ENCODE data around the gene ZNF621. TPM values are rescaled to one million over a fixed set of nuclear protein-coding genes. Genes with fewer than 3 reads are reported as not detected.
A peak's percentile ranks its signal among the peaks of the same experiment; 100 is the strongest.

Gene ZNF621
- 1 to 10 TPM in 1 of 3 donors, under 1 TPM in 2; 0.64 to 5.6 (median 0.66) TPM for polyA plus RNA-seq

DNA sequence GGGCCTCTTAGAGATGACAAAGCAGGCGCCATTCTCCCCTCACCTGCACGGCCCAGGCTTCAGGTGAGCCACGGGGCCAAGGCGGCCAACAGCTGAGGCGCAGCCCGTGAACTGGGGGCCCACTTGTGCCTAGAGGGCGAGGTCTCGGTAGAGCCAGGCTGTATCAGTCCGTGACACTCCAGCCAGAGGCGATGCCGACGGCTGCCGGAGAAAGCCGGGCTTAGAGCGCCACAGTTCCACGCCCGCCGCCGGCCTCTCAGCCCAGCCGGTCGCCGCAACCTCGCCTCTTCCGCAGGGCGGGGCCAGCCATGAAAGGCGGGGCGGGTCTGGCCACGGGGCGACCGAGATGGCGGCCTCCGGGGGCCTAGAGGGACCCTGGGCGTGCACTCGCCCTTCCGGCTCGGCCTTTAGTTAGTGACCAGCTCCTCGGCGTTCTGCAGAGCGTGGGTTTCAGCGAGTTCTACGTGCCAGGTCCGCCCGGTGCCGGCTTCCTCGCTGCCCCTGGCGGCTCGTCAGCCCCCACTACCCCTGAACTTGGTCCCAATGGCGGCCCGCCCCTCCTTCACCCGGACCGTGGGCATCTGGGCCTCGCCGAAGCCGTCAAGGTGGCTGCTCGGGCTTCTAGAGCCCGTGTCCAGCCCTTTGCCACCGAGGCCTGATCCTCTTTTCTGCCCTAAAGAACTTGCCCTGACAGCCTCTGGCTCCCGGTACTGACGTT lies at the start of gene ZNF621:
ZNF621 (plus strand) TSS at position 393 of the 718 bp plus-strand sequence. CDS start 881 bp downstream, outside the sequence.
- Mint-ChIP-seq H3K27ac (peak within 1 kb of the TSS; percentile 86 to 96 (median 96)), H3K36me3 (peaks cover 4 to 22% (median 21%) of the 10 kb centered on the region in 3 donors), H3K9me3 (no peaks in the 10 kb centered on the region), H3K27me3 (ENCODE audit: low read depth in 3 of 3) (no peaks in the 10 kb centered on the region), H3K4me1 (peaks cover 27 to 38% of the 10 kb centered on the region in 2 donors), H3K4me3 (peak within 1 kb of the TSS; percentile 91 to 96 (median 94))
- DNase-seq, result peak; percentile 87 to 89 (median 89)

DNA sequence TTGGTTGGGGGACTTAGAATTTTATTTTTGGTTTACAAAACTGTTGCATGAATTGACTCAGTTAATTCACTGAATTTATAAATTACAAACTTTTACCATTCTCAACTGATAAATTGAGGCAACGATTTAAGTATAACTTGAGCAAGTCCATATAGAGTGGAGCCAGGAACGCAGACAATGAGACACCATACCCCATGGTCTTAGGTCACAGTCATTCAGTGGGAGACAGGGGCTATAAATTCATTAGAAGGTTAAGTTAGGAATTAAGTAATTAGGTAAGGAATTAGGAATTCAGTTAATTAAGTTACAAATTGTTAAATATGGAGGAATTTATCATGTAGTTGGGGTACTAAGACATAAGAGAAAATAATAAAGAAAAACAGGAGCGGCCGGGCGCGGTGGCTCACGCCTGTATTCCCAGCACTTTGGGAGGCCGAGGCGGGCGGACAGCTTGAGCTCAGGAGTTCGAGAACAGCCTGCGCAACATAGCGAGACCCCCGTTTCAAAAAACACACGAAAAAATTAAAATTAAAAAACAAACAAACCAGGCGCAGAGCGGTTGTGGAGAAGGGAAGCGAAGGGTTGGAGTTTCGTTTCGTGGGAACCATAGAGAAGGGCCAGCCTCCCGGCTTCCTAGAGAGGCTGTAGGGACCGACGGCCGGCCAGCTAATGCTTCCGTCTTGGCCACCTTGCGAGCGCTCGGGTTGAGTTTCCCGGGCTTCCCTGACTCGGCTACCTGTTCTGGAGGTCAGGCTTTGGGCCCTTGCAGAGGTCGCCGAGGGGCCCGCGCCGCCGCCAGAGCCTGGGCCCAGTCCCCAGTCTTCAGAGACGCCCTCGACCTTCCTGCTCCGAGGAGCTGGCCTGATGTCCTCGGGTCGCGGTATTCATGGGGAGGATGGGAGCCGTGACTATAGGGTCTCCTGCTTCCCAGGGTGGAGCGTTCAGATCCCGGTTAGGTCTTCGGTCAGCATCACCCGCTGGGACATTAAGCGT lies 48.0 kb upstream of the ZNF621 start, which contains the start of gene ZNF619:
ZNF619 (plus strand) TSS at position 645 of the 993 bp plus-strand sequence. CDS start 858 bp downstream, outside the sequence.
- H3K4me1 Mint-ChIP-seq, result peaks cover 21 to 28% of the 10 kb centered on the region in 2 donors
- H3K27me3 Mint-ChIP-seq (ENCODE audit: low read depth in 3 of 3), result peaks cover 0 to 5% (median 3%) of the 10 kb centered on the region in 3 donors

DNA sequence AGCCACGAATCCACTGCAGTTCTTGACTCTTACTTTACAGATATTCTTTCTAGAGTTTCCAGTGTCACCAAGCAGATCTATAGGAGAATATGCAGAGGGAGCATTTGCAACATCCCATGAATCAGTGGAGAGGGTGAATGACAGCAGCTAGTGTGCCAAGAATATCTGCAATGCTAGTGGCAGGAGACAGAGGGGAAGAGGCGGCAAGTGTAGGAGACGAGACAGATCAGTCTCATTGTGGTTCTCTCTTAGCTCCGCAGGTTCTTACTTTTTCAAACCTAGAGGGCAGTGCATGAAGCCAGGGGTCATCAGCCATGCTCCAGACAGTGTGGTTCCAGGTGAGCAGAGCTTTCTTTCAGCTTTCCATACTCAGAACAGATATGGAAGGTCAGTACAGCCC lies 47.1 kb upstream of the ZNF621 start:
- peaks cover 0 to 5% (median 3%) of the 10 kb centered on the region in 3 donors for H3K27me3 Mint-ChIP-seq (ENCODE audit: low read depth in 3 of 3)
- peak overlapping the region; percentile 95 to 98 (median 97) for H3K4me3 Mint-ChIP-seq
- H3K4me1 Mint-ChIP-seq, result peaks cover 27 to 34% of the 10 kb centered on the region in 2 donors
- peak overlapping the region; percentile 92 to 99 (median 98) for H3K27ac Mint-ChIP-seq
- peaks cover 12 to 21% (median 17%) of the 10 kb centered on the region in 3 donors for H3K36me3 Mint-ChIP-seq
- no peak for DNase-seq
- no peaks in the 10 kb centered on the region for H3K9me3 Mint-ChIP-seq

More for the DNA sequence above, 48.0 kb upstream of the ZNF621 start, which contains the start of gene ZNF619:
- Mint-ChIP-seq H3K36me3 (peaks cover 6 to 14% (median 11%) of the 10 kb centered on the region in 3 donors), H3K4me3 (peak within 1 kb of the TSS; percentile 95 to 98 (median 97)), H3K9me3 (no peaks in the 10 kb centered on the region), H3K27ac (peak within 1 kb of the TSS; percentile 92 to 99 (median 98))
- peak; percentile 76 to 80 (median 77) for DNase-seq

DNA sequence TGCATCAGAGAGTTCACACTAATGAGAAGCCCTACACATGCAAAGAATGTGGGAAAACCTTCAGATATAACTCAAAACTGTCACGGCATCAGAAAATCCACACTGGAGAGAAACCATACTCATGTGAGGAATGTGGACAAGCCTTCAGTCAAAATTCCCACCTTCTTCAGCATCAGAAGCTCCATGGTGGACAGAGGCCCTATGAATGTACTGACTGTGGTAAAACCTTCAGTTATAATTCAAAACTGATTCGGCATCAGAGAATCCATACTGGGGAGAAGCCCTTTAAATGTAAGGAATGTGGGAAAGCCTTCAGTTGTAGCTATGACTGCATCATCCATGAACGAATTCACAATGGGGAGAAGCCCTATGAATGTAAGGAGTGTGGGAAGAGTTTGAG lies 37.6 kb upstream of the ZNF621 start:
- Mint-ChIP-seq H3K9me3 (peaks cover 4 to 15% (median 10%) of the 10 kb centered on the region in 6 donors), H3K36me3 (peaks cover 31 to 53% (median 41%) of the 10 kb centered on the region in 3 donors), H3K27me3 (ENCODE audit: low read depth in 3 of 3) (peaks cover 0 to 4% (median 0%) of the 10 kb centered on the region in 3 donors), H3K27ac (no peak overlapping the region), H3K4me3 (no peak overlapping the region), H3K4me1 (peaks cover 11 to 13% of the 10 kb centered on the region in 2 donors)
- DNase-seq, result no peak

DNA sequence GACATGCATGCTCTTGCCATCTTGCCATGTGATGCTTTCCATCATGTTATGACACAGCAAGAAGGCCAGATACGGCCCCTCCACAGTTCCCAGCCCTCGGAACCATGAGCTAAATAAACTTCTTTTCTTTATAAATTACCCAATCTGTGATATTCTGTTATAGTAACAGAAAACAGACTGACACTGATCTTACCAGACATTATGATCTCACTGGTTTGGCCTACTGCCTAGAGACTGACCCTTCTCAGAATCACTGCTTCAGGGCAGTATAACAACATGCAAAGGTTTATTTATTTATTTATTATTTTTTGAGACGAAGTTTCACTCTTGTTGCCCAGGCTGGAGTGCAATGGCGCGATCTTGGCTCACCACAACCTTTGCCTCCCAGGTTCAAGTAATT lies 33.8 kb upstream of the ZNF621 start:
- DNase-seq, result no peak
- H3K27me3 Mint-ChIP-seq (ENCODE audit: low read depth in 3 of 3), result peaks cover 0 to 1% (median 0%) of the 10 kb centered on the region in 3 donors
- H3K36me3 Mint-ChIP-seq, result peaks cover 29 to 37% (median 34%) of the 10 kb centered on the region in 3 donors
- no peak overlapping the region for H3K4me3 Mint-ChIP-seq
- H3K27ac Mint-ChIP-seq, result no peak overlapping the region
- peaks cover 4 to 15% (median 10%) of the 10 kb centered on the region in 6 donors for H3K9me3 Mint-ChIP-seq
- H3K4me1 Mint-ChIP-seq, result peaks cover 0 to 2% of the 10 kb centered on the region in 2 donors

DNA sequence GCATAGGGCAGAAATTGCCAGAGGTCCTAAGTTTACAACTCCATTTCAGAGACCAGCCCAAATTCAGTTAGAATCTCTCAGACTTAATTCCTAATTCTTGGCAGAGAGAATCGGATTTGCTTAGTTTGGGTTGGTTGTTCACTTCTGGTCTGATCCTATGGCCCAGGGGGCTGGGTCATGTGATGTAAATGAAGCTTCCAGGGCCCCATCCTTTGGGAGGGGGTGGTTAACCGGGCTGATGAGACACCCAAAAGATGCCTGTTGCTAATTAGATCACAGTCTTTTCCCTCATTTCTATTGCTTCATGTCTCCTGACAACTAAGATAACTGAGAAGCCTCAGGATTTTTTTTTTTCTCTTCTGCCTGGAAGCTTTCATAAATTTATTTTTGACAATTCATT lies 30.1 kb upstream of the ZNF621 start:
- Mint-ChIP-seq H3K27me3 (ENCODE audit: low read depth in 3 of 3) (peaks cover 0 to 1% (median 0%) of the 10 kb centered on the region in 3 donors), H3K27ac (no peak overlapping the region), H3K9me3 (no peaks in the 10 kb centered on the region), H3K36me3 (peaks cover 6 to 13% (median 11%) of the 10 kb centered on the region in 3 donors), H3K4me1 (no peaks in the 10 kb centered on the region), H3K4me3 (no peak overlapping the region)
- DNase-seq, result no peak

DNA sequence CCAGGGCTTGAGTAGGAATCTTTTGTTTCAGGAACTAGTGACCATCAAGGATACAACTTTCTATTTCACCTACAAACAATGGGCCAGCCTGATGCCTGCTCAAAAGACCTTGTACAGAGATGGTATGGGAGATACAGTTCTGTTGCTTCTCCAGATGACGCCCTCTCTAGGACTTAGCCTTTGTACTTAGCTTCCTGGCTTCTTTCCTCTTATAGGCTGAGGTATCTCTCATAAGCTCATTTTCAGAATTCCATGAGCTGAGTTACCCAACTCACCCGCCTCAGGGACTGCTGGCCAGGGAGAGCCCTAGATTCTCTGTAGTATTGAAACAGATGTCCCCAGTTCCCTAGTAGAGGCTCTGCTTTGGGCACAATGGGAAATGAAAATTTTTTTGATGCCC lies 27.5 kb upstream of the ZNF621 start:
- H3K9me3 Mint-ChIP-seq, result no peaks in the 10 kb centered on the region
- peaks cover 3 to 8% (median 8%) of the 10 kb centered on the region in 3 donors for H3K36me3 Mint-ChIP-seq
- H3K4me1 Mint-ChIP-seq, result no peaks in the 10 kb centered on the region
- H3K27me3 Mint-ChIP-seq (ENCODE audit: low read depth in 3 of 3), result peaks cover 0 to 1% (median 0%) of the 10 kb centered on the region in 3 donors
- H3K27ac Mint-ChIP-seq, result no peak overlapping the region
- no peak for DNase-seq
- H3K4me3 Mint-ChIP-seq, result no peak overlapping the region

DNA sequence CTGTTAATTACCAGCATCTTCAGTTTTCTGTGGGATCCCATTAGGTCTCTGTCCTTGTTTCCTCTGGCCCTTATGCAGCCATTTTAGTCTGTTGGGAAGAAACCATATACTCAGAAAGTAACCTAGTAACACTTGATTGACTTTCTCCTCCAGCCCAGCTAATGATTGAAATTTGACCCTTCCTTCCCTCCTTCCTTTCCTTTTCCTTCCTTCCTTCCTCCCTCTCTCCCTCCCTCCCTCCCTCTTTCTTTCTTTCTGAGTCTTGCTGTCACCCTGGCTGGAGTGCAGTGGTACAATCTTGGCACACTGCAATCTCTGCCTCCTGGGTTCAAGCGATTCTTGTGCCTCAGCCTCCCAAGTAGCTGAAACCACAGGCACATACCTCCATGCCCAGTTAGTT lies 24.8 kb upstream of the ZNF621 start:
- H3K27me3 Mint-ChIP-seq (ENCODE audit: low read depth in 3 of 3), result no peaks in the 10 kb centered on the region
- H3K4me1 Mint-ChIP-seq, result peaks cover 4 to 5% of the 10 kb centered on the region in 2 donors
- no peak overlapping the region for H3K4me3 Mint-ChIP-seq
- H3K36me3 Mint-ChIP-seq, result peaks cover 3 to 8% (median 4%) of the 10 kb centered on the region in 3 donors
- no peaks in the 10 kb centered on the region for H3K9me3 Mint-ChIP-seq
- DNase-seq, result no peak
- H3K27ac Mint-ChIP-seq, result peak overlapping the region in 2 of 6 donors; percentile 40 to 72

DNA sequence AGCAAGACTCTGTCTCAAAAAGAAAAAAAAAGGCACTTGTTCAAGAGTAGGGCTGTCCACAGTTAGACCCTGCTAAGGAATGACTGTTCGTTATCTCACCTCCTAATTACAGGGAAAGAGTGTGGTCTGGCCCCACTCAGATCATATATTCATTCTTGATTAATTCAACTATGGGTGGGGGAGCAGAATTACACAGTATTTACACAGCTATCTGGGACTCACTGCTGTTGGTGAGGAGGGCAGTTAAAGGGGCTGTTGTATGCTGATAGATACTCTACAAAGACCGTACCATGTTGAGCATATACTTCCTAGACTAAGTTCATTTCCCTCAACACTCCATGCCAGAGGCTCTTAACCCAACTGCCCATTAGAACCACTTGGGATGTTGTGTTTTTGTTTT lies 22.7 kb upstream of the ZNF621 start:
- no peak overlapping the region for H3K4me3 Mint-ChIP-seq
- H3K27ac Mint-ChIP-seq, result no peak overlapping the region
- peaks cover 21 to 26% of the 10 kb centered on the region in 2 donors for H3K4me1 Mint-ChIP-seq
- H3K36me3 Mint-ChIP-seq, result peaks cover 0 to 6% (median 4%) of the 10 kb centered on the region in 3 donors
- H3K27me3 Mint-ChIP-seq (ENCODE audit: low read depth in 3 of 3), result peaks cover 0 to 2% (median 0%) of the 10 kb centered on the region in 3 donors
- H3K9me3 Mint-ChIP-seq, result no peaks in the 10 kb centered on the region
- DNase-seq, result no peak

DNA sequence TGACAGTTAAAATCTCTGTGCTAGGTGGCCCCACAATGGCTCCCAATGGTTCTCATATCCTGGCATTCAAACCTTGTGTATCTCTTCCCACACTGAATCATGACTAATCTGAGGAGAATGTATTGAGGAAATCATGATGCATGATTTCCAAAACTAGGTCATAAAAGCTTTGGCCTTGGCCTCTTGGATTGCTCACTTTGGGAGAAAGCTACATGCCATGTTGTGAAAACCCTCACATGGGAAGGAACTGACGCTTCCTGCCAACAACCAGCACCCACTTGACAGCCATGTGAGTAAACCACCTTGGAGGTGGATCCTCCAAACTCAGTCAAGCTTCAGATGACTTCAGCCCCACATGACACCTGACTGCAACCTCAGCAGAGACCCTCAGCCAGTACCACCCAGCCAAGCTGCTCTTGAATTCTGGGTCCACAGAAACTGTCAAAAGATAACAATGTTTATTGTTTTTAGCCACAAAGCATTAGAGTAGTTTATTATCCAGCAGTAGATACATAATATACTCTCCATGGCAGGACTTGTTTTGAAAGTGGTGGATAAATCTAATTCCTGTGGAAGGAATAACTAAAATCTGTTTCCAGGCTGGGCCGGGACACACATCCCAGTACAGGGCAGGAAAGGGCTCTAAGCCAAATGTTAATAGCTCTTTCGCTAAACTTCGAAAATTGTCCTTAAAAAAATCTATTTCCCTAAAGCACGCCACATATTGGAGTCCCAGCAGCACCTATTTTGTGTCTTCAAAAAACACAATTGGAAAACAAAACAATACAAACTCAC lies 19.9 kb upstream of the ZNF621 start:
- peak overlapping the region; percentile 17 to 87 (median 61) for H3K27ac Mint-ChIP-seq
- peaks cover 0 to 6% (median 4%) of the 10 kb centered on the region in 3 donors for H3K36me3 Mint-ChIP-seq
- no peaks in the 10 kb centered on the region for H3K9me3 Mint-ChIP-seq
- H3K27me3 Mint-ChIP-seq (ENCODE audit: low read depth in 3 of 3), result peaks cover 0 to 2% (median 0%) of the 10 kb centered on the region in 3 donors
- H3K4me3 Mint-ChIP-seq, result peak overlapping the region; percentile 80 to 98 (median 97)
- peaks cover 21 to 27% of the 10 kb centered on the region in 2 donors for H3K4me1 Mint-ChIP-seq
- no peak for DNase-seq

DNA sequence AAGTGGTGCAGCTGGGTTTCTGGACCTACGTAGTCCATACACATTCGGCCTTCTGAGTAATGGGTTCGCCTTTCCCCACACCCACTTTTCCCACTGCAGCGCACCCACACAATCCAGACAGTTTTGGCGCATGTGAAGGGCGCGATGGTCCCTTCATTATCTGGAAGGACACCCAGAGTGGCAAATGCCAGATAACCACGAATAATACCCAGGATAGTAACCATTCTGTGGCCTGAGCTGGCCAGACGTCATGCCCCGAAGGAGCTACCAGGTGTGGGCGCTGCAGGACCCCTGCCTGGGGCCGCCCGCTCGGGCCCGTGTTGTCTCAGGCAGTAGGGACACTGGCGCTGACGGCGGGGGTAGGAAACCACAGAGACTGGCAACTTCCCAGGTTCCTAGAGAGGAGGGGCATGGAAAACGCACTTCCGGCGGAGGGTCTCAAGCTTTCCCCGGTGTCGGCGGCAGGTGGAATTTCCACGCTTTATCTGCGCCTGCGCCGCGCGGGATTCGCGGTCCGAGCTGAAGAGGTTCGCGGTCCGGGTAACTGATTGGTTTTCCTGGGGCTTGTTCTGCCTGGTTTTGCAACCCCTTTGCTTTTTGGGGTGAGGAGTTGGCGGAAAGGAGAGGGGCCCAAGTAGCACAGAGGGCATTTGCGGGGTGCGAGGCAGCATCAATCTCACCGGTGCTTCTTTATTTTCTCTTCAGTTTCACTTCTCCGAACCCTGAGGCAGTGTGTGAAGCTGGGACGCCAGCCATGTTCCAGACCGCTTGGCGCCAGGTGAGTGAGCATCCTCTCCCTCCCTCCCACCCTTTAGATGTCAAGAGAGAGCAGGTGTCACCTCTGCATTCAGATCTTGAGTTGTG lies 18.9 kb upstream of the ZNF621 start, which contains the start of gene ZNF620:
ZNF620 (plus strand) TSS at position 441 of the 864 bp plus-strand sequence; CDS start at position 755, 314 bp downstream.
- Mint-ChIP-seq H3K27ac (peak within 1 kb of the TSS; percentile 64 to 89 (median 85)), H3K9me3 (no peaks in the 10 kb centered on the region), H3K4me3 (peak within 1 kb of the TSS; percentile 80 to 98 (median 97)), H3K36me3 (peaks cover under 1 to 12% (median 12%) of the 10 kb centered on the region in 3 donors), H3K4me1 (peaks cover 21 to 27% of the 10 kb centered on the region in 2 donors), H3K27me3 (ENCODE audit: low read depth in 3 of 3) (peaks cover 0 to 2% (median 0%) of the 10 kb centered on the region in 3 donors)
- DNase-seq, result peak; percentile 45 to 54 (median 52)
